ENCODE data around the gene MLKL.
A peak's percentile ranks its signal among the peaks of the same experiment; 100 is the strongest.

Gene MLKL

DNA sequence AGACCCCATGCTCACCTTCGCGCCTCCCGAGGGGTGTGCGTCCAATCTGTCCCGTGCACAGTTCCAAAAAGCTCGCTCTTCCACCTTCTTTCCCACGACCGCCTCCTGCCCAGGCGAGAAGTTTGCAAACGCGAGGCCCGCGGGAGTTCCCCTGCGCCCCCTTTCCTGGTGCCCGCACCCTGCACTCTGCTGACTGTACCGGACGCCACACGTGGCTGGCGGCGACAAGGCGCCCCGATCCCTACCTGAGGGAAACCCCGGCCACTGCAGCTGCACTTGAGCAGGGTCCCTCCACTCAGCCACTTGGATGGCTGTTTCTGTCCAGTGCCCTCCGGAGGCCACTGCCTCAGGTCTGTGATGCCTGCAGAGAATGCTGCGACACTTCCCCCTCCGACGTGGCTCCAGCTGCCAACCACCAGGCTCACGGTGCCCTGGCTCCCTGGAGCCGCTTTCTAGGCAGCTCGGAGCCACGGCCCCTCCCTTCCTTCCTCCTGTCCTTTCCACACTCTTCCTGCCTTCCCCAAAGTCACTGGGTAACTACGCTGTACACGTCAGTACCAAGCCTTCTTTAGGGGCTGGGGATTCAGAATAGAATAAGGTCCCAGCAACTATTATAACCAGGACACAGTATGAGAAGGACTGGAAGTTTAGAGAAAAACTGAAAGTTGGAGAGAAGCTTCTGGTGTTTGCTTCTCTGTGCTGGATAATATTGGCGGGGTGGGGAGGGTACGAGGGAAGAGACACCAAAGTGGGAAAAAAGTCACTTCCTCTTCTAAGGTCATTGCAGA, at the start of gene MLKL:
Gene MLKL (minus strand): TSS at position 425 of the 788 bp plus-strand sequence. CDS start 5,105 bp downstream, outside the sequence.
- peak; percentile 54 to 67 for DNase-seq

GRCh38 chr16:74749291-74750055, 48.8 kb upstream of the MLKL start:
- no peak for DNase-seq

GRCh38 chr16:74748616-74749026, 48.0 kb upstream of the MLKL start:
- DNase-seq = no peak

DNA sequence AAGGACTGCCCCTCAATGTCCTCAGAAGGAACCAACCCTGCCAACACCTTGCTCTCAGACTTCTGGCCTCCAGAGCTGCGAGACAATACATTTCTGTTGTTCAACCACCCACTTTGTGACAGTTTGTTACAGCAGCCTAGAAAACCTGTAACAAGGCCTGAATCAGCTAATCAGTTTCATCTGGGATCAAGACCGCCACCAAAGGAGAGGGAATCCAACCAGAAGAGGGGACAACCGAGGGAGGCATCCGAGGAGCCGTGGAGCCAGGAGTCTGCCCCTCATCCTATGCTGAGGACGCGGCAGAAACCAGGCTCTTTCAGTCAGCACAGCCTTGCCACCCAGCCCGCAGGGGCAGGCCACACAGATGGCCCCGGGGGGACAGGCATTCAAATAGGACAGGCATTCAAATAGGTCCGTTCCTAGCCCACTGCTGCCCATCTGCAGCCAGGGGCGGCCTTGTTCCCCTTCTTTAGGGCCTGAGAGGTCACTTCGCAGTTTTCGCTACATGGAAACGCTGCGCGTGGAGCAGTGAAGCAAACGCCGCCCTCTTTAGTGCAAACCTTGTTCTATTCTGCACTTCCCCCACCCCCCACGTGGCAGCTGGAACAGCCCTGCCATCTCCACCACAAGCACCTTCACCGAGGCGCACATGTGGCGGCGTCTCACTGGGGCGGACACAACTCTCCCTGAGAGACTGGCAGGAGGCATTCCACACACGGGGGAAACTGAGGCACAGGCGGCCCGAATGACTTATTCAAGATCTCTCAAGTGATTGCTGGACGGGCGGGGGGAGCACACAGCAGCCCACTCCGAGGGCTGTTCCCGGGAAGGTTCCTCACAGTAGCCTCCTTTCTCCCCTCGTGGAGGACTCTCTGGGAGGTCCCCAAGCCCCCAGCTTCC, 47.3 kb upstream of the MLKL start:
- no peak for DNase-seq

DNA sequence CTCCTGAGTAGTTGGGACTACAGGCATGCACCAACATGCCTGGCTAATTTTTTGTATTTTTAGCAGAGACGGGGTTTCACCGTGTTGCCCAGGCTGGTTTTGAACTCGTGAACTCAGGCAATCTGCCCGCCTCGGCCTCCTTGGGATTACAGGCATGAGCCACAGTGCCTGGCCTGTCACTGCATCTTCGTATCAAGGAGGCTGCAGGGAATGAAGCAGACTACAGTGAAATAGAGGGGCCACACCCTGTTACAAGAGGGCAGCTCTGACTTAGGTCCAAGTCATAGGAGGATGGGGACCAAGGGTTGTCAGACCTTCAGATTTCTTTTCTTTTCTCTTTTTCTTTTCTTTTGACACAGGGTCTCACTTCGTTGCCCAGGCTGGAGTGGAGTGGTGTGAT, 45.3 kb upstream of the MLKL start:
- no peak for DNase-seq

DNA sequence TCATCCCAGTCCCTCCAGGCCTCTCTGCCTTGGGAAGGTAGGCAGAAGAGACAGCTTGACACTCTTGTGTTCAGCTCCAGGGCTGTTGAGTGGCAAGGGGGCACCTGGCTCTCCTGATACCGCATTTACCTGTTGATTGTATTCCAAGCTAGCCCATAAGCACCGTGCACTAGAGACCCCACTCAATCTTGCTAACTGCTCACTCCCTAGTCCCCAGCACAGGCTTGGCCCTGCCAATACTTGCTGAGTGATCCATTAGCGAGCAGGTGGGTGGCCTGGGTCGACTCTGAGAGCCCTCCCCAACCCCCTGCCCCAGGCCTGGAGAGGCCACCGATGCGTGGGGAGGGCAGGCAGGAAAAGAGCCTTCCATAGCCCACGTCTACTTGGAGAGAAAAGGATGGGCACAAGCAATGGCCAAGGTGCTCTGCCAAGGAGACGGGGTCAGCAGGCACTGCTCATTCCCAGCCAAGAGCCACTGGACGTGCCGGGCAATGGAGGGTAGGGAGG, 44.5 kb upstream of the MLKL start:
- no peak for DNase-seq

GRCh38 chr16:74744566-74744965, 43.9 kb upstream of the MLKL start:
- DNase-seq = no peak

DNA sequence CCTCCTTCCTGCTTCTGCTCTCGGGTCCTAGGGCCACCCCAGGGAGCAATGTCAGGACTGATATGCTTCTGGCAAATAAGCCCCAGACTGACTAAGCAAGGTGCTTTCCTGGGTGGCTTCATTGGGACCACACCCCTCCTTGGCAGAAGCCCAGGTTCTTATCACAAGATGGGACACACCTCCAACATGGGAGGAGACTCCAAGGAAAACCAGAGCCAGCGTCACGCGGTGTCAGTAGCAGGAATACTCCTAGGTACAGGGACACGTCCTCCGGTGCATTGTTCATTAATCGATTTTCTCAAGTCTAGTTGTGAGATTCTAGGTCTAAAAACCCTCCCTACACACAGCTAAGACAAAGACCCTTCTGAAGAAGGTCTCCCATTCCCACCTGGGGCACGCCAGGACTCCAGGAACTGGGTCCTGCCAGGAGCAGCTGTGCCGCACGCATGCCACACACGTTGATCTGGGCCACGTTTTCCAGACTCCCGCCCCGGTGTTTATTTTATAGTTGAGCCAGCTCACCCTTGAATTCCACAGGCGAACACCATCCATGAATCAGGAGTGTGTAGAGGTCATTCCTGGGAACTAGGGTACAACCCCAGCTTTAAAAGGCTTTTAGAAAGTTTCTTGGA, 43.1 kb upstream of the MLKL start:
- no peak for DNase-seq

GRCh38 chr16:74743045-74743667, 42.5 kb upstream of the MLKL start:
- no peak for DNase-seq

DNA sequence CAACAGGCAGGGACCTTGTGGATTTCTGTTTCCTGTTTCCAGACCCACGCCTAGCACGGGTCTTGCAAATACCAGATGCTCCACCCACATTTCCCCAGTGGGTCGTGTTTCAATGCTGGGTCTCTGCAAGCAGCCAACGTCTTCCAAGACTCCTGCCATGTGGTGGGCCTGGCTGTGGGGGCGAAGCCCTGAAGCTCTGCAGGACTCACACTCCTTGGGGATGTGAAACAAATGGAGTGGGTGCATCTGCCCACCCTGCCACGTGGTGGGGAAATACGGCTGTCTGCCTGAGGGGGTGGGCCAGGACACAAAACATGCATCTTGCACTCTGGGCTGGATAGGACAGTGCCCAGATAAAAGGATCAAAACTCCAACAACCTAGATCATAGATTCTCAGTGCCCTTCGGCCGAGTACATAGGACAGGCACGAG, 41.4 kb upstream of the MLKL start:
- peak in 1 of 2 experiments; percentile 34 for DNase-seq

- no peak for DNase-seq
Observed at GRCh38 chr16:74740795-74741304, 40.2 kb upstream of the MLKL start.

DNA sequence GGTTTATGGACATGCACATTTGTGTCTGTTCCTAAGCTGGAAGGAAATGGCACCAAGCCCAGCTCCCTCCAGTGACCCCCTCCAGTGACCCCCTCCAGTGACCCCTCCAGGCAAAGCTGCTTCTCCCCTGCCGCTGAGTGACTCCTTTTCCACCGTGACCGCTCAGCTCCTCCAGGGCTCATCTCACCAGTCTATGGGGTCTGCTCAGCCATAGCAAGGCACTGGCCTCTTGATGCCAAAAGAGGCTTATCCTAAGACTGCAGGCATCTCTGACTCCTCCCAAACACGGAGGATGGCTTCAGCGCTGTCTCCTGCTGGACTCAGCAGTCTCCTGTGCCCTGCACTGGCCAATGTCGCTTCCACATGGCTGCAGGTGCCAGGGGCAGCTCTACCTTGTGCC, 38.6 kb upstream of the MLKL start:
- DNase-seq = no peak

GRCh38 chr16:74738816-74739215, 38.2 kb upstream of the MLKL start:
- DNase-seq = no peak

- no peak for DNase-seq
Observed at GRCh38 chr16:74738113-74738541, 37.5 kb upstream of the MLKL start.

DNA sequence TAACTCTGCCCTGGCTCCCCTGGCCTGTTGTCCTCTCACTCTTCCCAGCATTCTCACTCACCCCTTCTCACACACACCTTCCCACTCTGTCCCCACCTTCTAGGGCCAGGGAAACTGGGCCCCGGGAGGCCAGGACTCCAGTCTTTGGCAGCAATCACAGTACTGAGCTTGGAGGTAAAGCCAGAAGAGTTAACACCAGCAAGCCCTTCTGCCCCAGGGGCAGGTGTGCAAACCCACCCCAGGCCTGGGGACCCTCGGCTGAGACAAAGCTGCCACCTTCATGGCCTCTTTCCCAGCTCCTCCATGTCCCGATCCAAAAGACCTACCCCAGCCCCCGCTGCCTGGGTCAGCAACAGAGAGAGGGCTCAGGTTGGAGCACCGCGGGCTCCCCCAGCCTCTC, 36.9 kb upstream of the MLKL start:
- no peak for DNase-seq

GRCh38 chr16:74736531-74737157, 36.0 kb upstream of the MLKL start:
- DNase-seq = peak; percentile 38 to 80

- no peak for DNase-seq
Observed at GRCh38 chr16:74735554-74735953, 34.9 kb upstream of the MLKL start.

DNA sequence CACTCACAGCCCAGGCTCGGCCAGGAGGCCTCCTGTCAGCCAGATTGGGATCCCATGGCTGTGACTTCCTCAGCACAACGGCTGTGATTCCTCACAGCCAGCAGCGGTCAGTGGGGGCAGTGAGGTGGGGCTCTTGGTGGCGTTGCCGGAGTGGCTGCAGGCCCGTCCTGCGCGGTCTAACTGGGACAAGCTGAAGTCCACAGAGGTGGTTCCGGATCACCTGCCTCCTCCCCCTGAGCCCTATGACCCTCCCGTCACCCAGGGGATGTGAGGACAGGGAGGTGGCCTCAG, 34.4 kb upstream of the MLKL start:
- no peak for DNase-seq

DNA sequence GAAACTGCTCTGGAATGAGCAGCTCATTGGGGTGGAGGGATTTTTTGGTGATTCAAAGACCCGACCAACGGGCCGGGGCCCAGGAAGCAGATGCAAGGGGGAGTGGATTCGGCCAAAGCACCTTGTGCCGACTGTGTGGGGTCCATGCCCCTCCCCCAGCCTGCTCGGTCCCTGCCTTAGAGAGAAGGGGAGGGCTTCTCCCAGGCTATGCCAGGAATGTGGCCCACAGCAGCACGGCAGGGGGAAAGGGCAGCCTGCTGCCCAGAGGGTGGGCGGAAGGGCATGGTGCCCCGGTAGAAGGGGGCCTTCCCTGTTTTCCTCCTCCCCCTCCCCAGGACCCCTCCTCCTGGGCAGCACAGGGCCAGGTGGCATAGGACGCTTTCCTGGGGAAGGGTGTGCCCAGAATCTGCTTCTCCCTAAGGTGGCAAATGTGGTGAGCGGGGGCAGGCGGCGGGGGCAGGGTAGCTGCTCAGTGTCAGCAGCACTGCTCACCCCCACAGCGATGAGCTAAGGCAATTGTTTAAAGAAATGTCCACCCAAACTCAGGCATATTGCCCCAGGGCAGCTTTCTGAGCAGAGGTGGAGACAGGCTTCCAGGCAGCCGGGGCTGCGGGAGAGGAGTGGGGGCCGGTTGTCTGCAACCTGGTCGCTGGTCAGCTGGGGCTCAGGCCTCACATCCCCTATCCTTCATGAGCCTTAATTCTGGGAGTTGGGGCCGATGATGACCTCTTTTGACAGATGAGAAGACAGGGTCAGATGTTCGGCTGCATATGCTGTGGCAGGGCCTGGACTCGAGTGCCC, 33.9 kb upstream of the MLKL start:
- no peak for DNase-seq

- no peak for DNase-seq
Observed at GRCh38 chr16:74732707-74733350, 32.2 kb upstream of the MLKL start.
